Mucosa of rectum (tissue), 2 donors: ENCODE measurements around the gene PPP1R9A.

ENCODE experiments used
- H3K27ac ChIP-seq, 2 donors: one replicate each; pipeline ENCODE4 v1.7.0; 2013; ENCODE audit warnings: inconsistent platforms in 2 of 2, low read depth in 2 of 2, low read length in 2 of 2
- H3K27me3 ChIP-seq, 2 donors: one replicate each; pipeline ENCODE4 v1.7.0; 2013; ENCODE audit warnings: low read length in 2 of 2; ENCODE audit not compliant: control insufficient read depth in 2 of 2, insufficient read depth in 2 of 2
- H3K36me3 ChIP-seq, 2 donors: one replicate each; pipeline ENCODE4 v1.7.0; 2013; ENCODE audit warnings: low read length in 2 of 2; ENCODE audit not compliant: control insufficient read depth in 2 of 2, insufficient read depth in 2 of 2
- H3K4me1 ChIP-seq, 2 donors: one replicate each; pipeline ENCODE4 v1.7.0; 2013; ENCODE audit warnings: low read length in 2 of 2, mild to moderate bottlenecking in 1 of 2; ENCODE audit not compliant: control insufficient read depth in 2 of 2, insufficient read depth in 2 of 2
- H3K4me3 ChIP-seq, 2 donors: one replicate each; pipeline ENCODE4 v1.7.0; 2013; ENCODE audit warnings: low read length in 2 of 2
- H3K9ac ChIP-seq, 2 donors: one replicate each; pipeline ENCODE4 v1.7.0; 2013; ENCODE audit warnings: low read length in 2 of 2, low read depth in 1 of 2, mild to moderate bottlenecking in 1 of 2
- H3K9me3 ChIP-seq, 2 donors: one replicate each; pipeline ENCODE4 v1.7.0; 2013; ENCODE audit warnings: low read length in 2 of 2; ENCODE audit not compliant: control insufficient read depth in 2 of 2
- donor health status: healthy.
- donor health status: Normal muscosa, but diverticular disease.

PPP1R9A gene

DNA sequence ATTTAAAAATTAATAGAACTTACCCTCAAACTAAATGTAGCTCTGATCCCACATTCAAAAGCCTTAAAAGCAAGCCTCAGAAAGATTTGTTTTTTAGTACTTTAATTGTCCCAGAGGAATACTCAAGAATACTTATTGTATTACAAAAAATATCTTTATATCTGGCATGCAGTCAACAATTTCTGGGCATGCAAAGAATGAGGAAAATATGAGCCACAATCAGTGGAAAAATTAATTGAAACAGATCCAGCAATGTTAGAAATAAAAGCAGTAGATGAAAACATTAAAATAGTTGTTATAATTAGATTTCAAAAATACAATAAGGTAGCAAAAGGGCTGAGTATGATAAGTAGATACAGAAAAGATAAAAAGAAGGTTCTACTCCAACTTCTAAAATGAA lies 262.3 kb downstream of the PPP1R9A start:
- no peaks in the 10 kb centered on the region for H3K36me3 ChIP-seq
- no peak overlapping the region for H3K9ac ChIP-seq
- no peak overlapping the region for H3K27ac ChIP-seq
- no peaks in the 10 kb centered on the region for H3K27me3 ChIP-seq
- H3K4me3 ChIP-seq, result no peak overlapping the region
- H3K4me1 ChIP-seq, result no peaks in the 10 kb centered on the region
- no peaks in the 10 kb centered on the region for H3K9me3 ChIP-seq

DNA sequence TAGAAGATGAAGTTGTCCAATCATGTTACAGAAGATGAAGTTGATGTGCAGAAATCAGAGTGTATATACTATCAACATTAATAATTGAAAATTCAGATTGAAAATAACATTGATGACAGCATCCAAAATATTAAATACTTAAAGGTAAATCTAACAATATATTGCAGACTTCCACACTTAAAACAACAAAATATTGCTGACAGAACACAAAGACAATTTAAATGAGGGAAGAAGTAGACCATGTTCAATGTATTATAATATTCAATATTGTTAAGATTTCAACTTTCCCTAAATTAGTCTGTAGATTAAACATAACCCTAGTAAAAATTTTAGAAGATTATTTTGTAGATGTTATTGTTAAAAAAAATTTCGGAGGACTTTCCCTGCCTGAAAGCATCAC lies 265.0 kb downstream of the PPP1R9A start:
- Histone ChIP-seq H3K36me3 (no peaks in the 10 kb centered on the region), H3K4me3 (no peak overlapping the region), H3K4me1 (no peaks in the 10 kb centered on the region), H3K9me3 (no peaks in the 10 kb centered on the region), H3K9ac (no peak overlapping the region), H3K27ac (no peak overlapping the region), H3K27me3 (no peaks in the 10 kb centered on the region)

- no peaks in the 10 kb centered on the region for H3K9me3 ChIP-seq
- no peak overlapping the region for H3K27ac ChIP-seq
- no peak overlapping the region for H3K4me3 ChIP-seq
- no peaks in the 10 kb centered on the region for H3K4me1 ChIP-seq
- no peaks in the 10 kb centered on the region for H3K27me3 ChIP-seq
- H3K9ac ChIP-seq, result no peak overlapping the region
- no peaks in the 10 kb centered on the region for H3K36me3 ChIP-seq
Measured at GRCh38 chr7:95190515-95190914, 283.1 kb downstream of the PPP1R9A start.

DNA sequence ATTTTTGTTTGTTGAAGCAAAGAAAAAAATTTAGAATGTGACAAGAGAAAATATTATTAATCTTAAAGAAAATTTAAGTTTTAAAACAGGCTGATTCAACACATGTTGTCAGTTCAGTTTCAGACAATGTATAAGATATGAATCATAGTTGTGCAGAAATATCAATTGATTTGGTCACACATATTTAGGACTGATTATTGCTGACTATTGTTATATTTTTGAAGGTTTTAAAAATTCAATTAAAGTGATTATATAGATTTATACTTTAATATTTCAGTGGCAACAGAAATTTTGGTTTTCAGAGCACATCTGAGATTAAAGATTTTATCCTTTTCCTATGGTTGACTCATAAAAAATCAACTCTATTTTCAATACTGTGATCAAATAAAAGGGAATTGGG lies 284.4 kb downstream of the PPP1R9A start:
- no peaks in the 10 kb centered on the region for H3K27me3 ChIP-seq
- no peaks in the 10 kb centered on the region for H3K36me3 ChIP-seq
- no peak overlapping the region for H3K4me3 ChIP-seq
- H3K4me1 ChIP-seq, result no peaks in the 10 kb centered on the region
- H3K9me3 ChIP-seq, result no peaks in the 10 kb centered on the region
- no peak overlapping the region for H3K27ac ChIP-seq
- no peak overlapping the region for H3K9ac ChIP-seq

DNA sequence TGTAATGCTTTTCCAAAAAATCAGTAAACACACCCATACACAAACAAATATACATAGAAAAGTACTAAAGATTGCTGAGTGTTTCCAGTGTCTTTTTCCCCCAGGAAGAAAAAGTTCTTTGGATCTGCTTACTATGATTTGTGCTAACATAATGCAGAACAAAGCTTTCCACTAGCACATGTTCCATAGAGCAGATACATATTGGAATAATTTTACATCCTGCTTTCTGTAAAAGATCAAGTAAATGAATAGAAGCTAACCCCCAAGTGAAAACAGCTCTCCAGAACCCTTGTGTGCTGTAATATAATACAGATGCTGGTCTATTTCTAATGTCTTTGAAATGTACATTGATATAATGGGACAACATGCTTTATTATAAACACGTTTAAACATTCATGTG lies 291.5 kb downstream of the PPP1R9A start:
- no peaks in the 10 kb centered on the region for H3K9me3 ChIP-seq
- H3K9ac ChIP-seq, result no peak overlapping the region
- H3K4me3 ChIP-seq, result no peak overlapping the region
- no peaks in the 10 kb centered on the region for H3K27me3 ChIP-seq
- H3K4me1 ChIP-seq, result no peaks in the 10 kb centered on the region
- H3K27ac ChIP-seq, result no peak overlapping the region
- no peaks in the 10 kb centered on the region for H3K36me3 ChIP-seq

GRCh38 chr7:95199779-95200558 lies 292.6 kb downstream of the PPP1R9A start:
- Histone ChIP-seq H3K27ac (no peak overlapping the region), H3K36me3 (no peaks in the 10 kb centered on the region), H3K4me3 (no peak overlapping the region), H3K4me1 (no peaks in the 10 kb centered on the region), H3K9me3 (no peaks in the 10 kb centered on the region), H3K9ac (no peak overlapping the region), H3K27me3 (no peaks in the 10 kb centered on the region)

DNA sequence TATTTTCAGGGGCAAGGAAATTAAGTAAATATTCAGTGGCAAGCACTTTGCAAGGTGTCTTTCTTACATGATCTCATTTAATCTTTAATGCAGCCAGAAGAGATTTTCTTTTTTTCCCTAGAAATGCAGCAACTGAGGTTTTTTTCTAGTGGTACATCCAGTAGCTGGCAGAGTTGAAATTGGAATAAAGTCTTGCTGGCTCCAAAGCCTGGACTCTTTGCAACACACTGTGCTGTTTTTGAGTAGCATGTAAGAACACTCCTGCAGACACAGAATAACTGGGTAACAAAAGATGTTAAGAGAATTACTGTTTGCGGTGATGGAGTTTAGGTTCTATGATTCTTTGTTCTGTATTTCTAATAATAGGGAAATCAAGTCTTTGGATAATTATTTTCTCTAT lies 293.3 kb downstream of the PPP1R9A start:
- Histone ChIP-seq H3K27ac (no peak overlapping the region), H3K9ac (no peak overlapping the region), H3K4me1 (no peaks in the 10 kb centered on the region)

DNA sequence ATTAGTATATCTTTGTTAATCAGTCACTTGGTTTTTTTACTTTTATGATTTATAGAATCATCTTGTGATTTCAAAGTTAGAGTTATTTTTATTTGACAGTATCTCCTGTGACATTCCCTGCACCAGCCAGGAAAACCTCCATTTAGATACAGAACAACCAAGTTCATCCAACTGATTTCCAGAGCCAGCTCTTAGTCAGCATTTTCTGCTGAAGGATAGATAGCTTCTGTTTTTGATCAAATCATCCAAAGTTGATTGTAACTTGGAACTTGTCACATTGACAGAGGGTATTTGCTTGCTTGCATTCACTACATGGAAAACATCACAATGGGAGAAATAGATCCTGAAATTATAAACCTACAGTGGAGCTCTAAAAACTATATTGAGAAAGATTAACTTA lies 294.3 kb downstream of the PPP1R9A start:
- Histone ChIP-seq H3K9me3 (no peaks in the 10 kb centered on the region), H3K4me3 (no peak overlapping the region), H3K36me3 (no peaks in the 10 kb centered on the region), H3K27me3 (no peaks in the 10 kb centered on the region), H3K4me1 (no peaks in the 10 kb centered on the region), H3K27ac (no peak overlapping the region), H3K9ac (no peak overlapping the region)

More for the DNA sequence above, 293.3 kb downstream of the PPP1R9A start:
- Histone ChIP-seq H3K4me3 (no peak overlapping the region), H3K9me3 (no peaks in the 10 kb centered on the region), H3K27me3 (no peaks in the 10 kb centered on the region), H3K36me3 (no peaks in the 10 kb centered on the region)

DNA sequence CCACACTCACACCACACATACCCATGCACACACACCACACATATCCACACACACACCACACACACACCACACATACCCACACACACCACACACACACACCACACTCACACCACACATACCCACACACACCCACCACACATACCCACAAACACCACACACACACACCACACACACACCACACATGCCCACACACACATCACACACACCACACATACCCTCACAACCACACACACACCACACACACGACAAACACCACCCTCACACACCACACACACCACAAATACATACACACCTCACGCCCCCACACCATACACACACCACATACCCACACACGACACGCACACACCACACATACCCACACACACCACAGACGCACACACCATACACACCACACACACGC lies 297.2 kb downstream of the PPP1R9A start:
- H3K36me3 ChIP-seq, result no peaks in the 10 kb centered on the region
- no peak overlapping the region for H3K4me3 ChIP-seq
- H3K9ac ChIP-seq, result no peak overlapping the region
- no peaks in the 10 kb centered on the region for H3K9me3 ChIP-seq
- no peak overlapping the region for H3K27ac ChIP-seq
- no peaks in the 10 kb centered on the region for H3K27me3 ChIP-seq
- no peaks in the 10 kb centered on the region for H3K4me1 ChIP-seq

DNA sequence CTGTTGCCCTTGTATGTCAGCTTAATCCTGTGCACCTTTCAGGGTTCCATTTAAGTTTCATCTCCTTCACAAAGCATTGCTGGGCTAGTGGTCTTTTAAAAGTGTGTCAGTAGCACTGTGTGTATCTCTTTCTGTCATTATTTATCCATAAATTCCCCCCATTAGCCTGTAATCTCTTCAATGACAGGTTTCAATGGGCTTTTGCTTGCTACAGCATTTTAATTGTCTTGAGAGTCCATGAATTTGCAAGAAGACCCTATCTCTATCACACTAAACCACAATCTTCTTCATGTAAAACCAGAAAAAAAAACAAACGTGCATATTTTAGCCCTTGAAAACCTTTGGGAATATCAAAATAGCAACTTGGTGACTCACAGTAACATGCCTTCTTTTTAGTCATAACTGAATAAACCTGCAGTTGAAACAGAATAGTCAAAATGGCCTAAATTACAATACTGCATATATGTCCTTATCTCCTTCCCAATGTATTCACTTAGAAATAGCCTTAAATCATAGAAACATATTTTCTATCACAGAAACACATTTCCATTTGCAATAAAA lies 298.4 kb downstream of the PPP1R9A start:
- Histone ChIP-seq H3K4me1 (no peaks in the 10 kb centered on the region), H3K27ac (no peak overlapping the region)

More for the DNA sequence above, 298.4 kb downstream of the PPP1R9A start:
- Histone ChIP-seq H3K27me3 (no peaks in the 10 kb centered on the region), H3K36me3 (no peaks in the 10 kb centered on the region), H3K9ac (no peak overlapping the region), H3K9me3 (no peaks in the 10 kb centered on the region), H3K4me3 (no peak overlapping the region)
